Heart left ventricle (tissue), 13 donors: Measurements from ENCODE around the gene LIMS2.

Source experiments
- CTCF ChIP-seq, 12 donors: fragments of 200-600 bp; sonication (generic) in 4 of 12; IDR thresholded peaks; one replicate each; pipeline versions ENCODE4 v1.5.0 to v1.8.0; 2018 to 2022; ENCODE audit warnings: antibody characterized with exemption in 12 of 12, mild to moderate bottlenecking in 5 of 12
- POLR2A ChIP-seq, 2 donors: fragments of 450-650 bp; IDR thresholded peaks; one replicate each; pipeline ENCODE4 v1.6.1; 2017; ENCODE audit warnings: antibody characterized with exemption in 2 of 2, mild to moderate bottlenecking in 2 of 2, moderate library complexity in 2 of 2
- donor health status: ischemic (EF 13 %, LVEDD 7.1; RV severe dilation, severe dysfunction).
- donor health status: DM: no; HTN: yes; CAD: no.
- donor health status: DM: no; HTN: no; CAD: no.
- donor health status: ischemic (EF 25% LVEDD 6.9; RV normal size, moderate dysfunction).
- donor health status: ischemic (EF 25% LVEDD 5.7; RV mildly dilated, moderate dysfunction).
- donor health status: ischemic (EF 35%, LVEDD 5.7; RV mildly dilated, moderate dysfunction).
- donor health status: nonischemic (EF 11% LVEDD 7.7; RV severe dilation, severe dysfunction).
- donor health status: DM: yes; HTN: yes; CAD: no.
- donor health status: PGD.
- donor health status: ischemic (EF 29% LVEDD 5.4; RV normal size, mild dysfunction).
- donor health status: nonischemic (EF 23%, LVEDD 6.1; RV moderate dilation, normal function).

GRCh38 chr2:127673291-127674069 is 1.9 kb downstream of the LIMS2 start:
- TF ChIP-seq CTCF (IDR thresholded peaks at IDR 0.05) (no peak), POLR2A (IDR thresholded peaks at IDR 0.05) (no peak)
